Measurements from ENCODE around the gene PACSIN2. TPM values are rescaled to one million over a fixed set of nuclear protein-coding genes. Genes with fewer than 3 reads are reported as not detected.
A peak's percentile ranks its signal among the peaks of the same experiment; 100 is the strongest.

Gene PACSIN2
- total and polyA plus RNA-seq, 2 experiments from 2014 or later, result 23.5 to 57.3 TPM

DNA sequence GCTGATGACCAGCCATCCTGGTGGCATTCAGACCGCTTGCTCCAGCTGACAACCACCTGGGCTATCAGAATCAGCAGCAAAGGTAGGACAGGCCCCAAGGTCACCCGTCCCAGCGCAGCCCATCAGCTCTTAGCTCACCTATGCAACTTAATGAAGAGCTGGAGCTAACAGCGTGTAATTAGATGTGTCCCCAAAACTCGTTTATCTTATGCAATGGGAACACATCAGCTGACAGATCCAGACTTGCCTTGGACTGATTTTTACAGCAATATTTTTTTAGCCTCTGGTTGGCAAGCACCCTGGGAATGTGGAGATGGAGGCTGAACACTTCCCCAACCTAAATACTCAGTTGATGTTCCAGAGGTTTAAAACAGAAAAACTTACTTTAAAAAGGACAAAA, 76.0 kb downstream of the PACSIN2 start:
- H3K4me1 Mint-ChIP-seq, result peaks cover 49% of the 10 kb centered on the region
- H4K20me1 ChIP-seq (replicated peaks; ENCODE audit: insufficient read depth), result peaks cover 46% of the 10 kb centered on the region
- H3K79me2 ChIP-seq (replicated peaks; ENCODE audit: insufficient read depth), result peaks cover 91% of the 10 kb centered on the region

More for the DNA sequence above, 76.0 kb downstream of the PACSIN2 start:
- ATAC-seq, result no peak
- Mint-ChIP-seq H3K27ac (0 out of 2 replicates have a peak overlapping the region, but pooled peaks have one; percentile 53), H3K27me3 (ENCODE audit: insufficient read depth, low read depth, poor library complexity) (peaks cover 5% of the 10 kb centered on the region), H3K4me3 (no peak overlapping the region), H3K9me3 (no peaks in the 10 kb centered on the region), H3K36me3 (ENCODE audit: low read depth) (no peaks in the 10 kb centered on the region; the same call in 2 of the 3 replicates)
- H3K4me3 ChIP-seq, result no peak overlapping the region
- no peak overlapping the region; the same call in 1 of the 2 replicates for H3K4me2 ChIP-seq
- no peaks in the 10 kb centered on the region for H3K27me3 ChIP-seq (ENCODE audit: insufficient read depth)
- H3K36me3 ChIP-seq (ENCODE audit: insufficient read depth), result no peaks in the 10 kb centered on the region
- no peak for DNase-seq (ENCODE audit: low spot score)
- H3F3A ChIP-seq (replicated peaks; ENCODE audit: low read depth), result no peaks in the 10 kb centered on the region
- H3K27ac ChIP-seq (ENCODE audit: low read depth), result no peak overlapping the region
- no peaks in the 10 kb centered on the region for H3K9me2 ChIP-seq (ENCODE audit: insufficient read depth)
- no peak overlapping the region for H2AFZ ChIP-seq
- TF ChIP-seq, protein P1, sequence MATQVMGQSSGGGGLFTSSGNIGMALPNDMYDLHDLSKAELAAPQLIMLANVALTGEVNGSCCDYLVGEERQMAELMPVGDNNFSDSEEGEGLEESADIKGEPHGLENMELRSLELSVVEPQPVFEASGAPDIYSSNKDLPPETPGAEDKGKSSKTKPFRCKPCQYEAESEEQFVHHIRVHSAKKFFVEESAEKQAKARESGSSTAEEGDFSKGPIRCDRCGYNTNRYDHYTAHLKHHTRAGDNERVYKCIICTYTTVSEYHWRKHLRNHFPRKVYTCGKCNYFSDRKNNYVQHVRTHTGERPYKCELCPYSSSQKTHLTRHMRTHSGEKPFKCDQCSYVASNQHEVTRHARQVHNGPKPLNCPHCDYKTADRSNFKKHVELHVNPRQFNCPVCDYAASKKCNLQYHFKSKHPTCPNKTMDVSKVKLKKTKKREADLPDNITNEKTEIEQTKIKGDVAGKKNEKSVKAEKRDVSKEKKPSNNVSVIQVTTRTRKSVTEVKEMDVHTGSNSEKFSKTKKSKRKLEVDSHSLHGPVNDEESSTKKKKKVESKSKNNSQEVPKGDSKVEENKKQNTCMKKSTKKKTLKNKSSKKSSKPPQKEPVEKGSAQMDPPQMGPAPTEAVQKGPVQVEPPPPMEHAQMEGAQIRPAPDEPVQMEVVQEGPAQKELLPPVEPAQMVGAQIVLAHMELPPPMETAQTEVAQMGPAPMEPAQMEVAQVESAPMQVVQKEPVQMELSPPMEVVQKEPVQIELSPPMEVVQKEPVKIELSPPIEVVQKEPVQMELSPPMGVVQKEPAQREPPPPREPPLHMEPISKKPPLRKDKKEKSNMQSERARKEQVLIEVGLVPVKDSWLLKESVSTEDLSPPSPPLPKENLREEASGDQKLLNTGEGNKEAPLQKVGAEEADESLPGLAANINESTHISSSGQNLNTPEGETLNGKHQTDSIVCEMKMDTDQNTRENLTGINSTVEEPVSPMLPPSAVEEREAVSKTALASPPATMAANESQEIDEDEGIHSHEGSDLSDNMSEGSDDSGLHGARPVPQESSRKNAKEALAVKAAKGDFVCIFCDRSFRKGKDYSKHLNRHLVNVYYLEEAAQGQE (IDR thresholded peaks at IDR 0.05; ENCODE audit: unreplicated experiment), result no peak
- TF ChIP-seq ZNF462 (CRISPR knock-in tag; IDR thresholded peaks at IDR 0.05), result no peak
- no peak for TF ChIP-seq NANOG (IDR thresholded peaks at IDR 0.05; ENCODE audit: borderline replicate concordance)
- no peak for TF ChIP-seq EZH2phosphoT487 (IDR thresholded peaks at IDR 0.05; ENCODE audit: unreplicated experiment)
- TF ChIP-seq STAT1 (IDR thresholded peaks at IDR 0.05; ENCODE audit: unreplicated experiment), result no peak
- no peak for TF ChIP-seq ZNF331 (CRISPR knock-in tag; IDR thresholded peaks at IDR 0.05; ENCODE audit: low read depth)
- no peak for TF ChIP-seq ZNF114 (CRISPR knock-in tag; IDR thresholded peaks at IDR 0.05)
- TF ChIP-seq, protein P2, sequence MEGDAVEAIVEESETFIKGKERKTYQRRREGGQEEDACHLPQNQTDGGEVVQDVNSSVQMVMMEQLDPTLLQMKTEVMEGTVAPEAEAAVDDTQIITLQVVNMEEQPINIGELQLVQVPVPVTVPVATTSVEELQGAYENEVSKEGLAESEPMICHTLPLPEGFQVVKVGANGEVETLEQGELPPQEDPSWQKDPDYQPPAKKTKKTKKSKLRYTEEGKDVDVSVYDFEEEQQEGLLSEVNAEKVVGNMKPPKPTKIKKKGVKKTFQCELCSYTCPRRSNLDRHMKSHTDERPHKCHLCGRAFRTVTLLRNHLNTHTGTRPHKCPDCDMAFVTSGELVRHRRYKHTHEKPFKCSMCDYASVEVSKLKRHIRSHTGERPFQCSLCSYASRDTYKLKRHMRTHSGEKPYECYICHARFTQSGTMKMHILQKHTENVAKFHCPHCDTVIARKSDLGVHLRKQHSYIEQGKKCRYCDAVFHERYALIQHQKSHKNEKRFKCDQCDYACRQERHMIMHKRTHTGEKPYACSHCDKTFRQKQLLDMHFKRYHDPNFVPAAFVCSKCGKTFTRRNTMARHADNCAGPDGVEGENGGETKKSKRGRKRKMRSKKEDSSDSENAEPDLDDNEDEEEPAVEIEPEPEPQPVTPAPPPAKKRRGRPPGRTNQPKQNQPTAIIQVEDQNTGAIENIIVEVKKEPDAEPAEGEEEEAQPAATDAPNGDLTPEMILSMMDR (conservative IDR thresholded peaks at IDR 0.05; ENCODE audit: low read depth in 2 of 2), result no peak
- no peak for TF ChIP-seq EZH2 (IDR thresholded peaks at IDR 0.05; ENCODE audit: low read depth, unreplicated experiment)
- TF ChIP-seq CREB1 (CRISPR knock-in tag; IDR thresholded peaks at IDR 0.05; ENCODE audit: low read depth), result no peak
- TF ChIP-seq, protein P3, sequence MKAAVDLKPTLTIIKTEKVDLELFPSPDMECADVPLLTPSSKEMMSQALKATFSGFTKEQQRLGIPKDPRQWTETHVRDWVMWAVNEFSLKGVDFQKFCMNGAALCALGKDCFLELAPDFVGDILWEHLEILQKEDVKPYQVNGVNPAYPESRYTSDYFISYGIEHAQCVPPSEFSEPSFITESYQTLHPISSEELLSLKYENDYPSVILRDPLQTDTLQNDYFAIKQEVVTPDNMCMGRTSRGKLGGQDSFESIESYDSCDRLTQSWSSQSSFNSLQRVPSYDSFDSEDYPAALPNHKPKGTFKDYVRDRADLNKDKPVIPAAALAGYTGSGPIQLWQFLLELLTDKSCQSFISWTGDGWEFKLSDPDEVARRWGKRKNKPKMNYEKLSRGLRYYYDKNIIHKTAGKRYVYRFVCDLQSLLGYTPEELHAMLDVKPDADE (IDR thresholded peaks at IDR 0.05), result no peak
- peaks cover 29% of the 10 kb centered on the region for H3K4me1 ChIP-seq (ENCODE audit: insufficient read depth)

Measured in GM23338 (cell line).